ENCODE measurements around the gene PTGR3.

DNA sequence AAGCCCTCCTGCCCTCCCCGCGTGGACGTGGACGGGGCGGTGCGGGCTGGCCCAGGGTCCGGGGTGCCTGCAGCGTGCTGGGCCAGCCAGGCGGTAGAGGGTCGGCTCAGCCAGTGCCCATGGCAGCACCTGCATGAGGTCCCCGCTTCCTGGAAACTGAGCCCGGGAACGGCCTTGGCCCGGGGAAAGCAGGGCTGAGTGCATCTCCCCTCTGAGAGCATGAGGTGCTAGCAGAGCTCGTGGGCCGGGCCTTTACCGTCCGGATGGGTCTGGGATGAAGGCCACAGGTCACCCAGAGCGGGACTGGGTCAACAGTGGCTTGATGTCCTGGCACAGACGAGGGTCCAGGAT lies 41.5 kb upstream of the PTGR3 start:
- TF ChIP-seq CTCF (conservative IDR thresholded peaks at IDR 0.05 in 1 of 2, IDR thresholded peaks at IDR 0.05 in 1 of 2; ENCODE audit: low read depth in 1 of 2, low read length in 2 of 2): no peak
- TF ChIP-seq EZH2 (IDR thresholded peaks at IDR 0.05; ENCODE audit: low read length, missing control alignments): no peak
